GM23248 (cell line): ENCODE results near the gene KLF7.

Experiments
- EZH2 ChIP-seq: fragments of 200-600 bp; sonication (generic); IDR thresholded peaks from 2 replicates; pipeline ENCODE4 v1.6.1; 2018; ENCODE audit warnings: antibody characterized with exemption, mild to moderate bottlenecking; ENCODE audit not compliant: insufficient read depth, poor library complexity, severe bottlenecking
- EZH2phosphoT487 ChIP-seq: fragments of 200-600 bp; sonication (generic); IDR thresholded peaks from 2 replicates; pipeline ENCODE4 v1.6.1; 2018; ENCODE audit warnings: antibody characterized with exemption, moderate library complexity, mild to moderate bottlenecking, low read depth; ENCODE audit not compliant: insufficient read depth

DNA sequence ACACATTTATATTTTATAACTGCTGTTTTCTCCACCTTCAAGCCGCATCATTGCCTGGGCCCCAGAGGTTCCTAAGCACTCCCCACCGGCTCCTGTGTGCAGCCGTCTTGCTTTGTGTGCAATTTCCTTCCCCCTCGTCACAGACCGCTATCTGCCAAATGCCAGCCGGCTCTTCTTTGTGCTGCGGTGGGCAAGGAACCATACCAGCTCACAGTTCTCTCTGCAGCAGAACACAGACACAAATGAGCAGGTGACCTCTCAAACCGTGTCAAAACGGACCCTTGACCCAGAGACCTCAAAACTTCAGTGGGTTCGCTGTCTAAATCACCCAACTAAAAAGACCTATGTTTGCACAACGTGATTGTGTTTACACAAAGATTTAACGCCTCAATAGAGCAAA, 58.2 kb downstream of the KLF7 start:
- TF ChIP-seq EZH2 (no peak), EZH2phosphoT487 (no peak)
